SK-N-SH (cell line): ENCODE measurements around the gene ELAPOR1. TPM values are rescaled to one million over a fixed set of nuclear protein-coding genes. Genes with fewer than 3 reads are reported as not detected.

ENCODE experiments used
- CTCF ChIA-PET: fragments of 300-600, 350-600 bp; formaldehyde crosslinking; extraction: SDS; loops from one replicate; lab custom pipeline; 2021; lab: Yijun Ruan, JAX
- POLR2A ChIA-PET: fragments of 350-600 bp; sonication (Branson Sonifier 250); formaldehyde crosslinking; extraction: SDS; loops from one replicate; lab custom pipeline; 2020; ENCODE audit warnings: antibody characterized with exemption, inconsistent platforms; lab: Yijun Ruan, JAX
- DNase-seq: peaks from one replicate; pipeline ENCODE4 v3.0.0; 2012
- H2AFZ ChIP-seq: fragments of 200-600 bp; sonication (generic); 2 replicates; pipeline ENCODE4 v1.8.1; 2016; ENCODE audit warnings: antibody characterized with exemption, mild to moderate bottlenecking, low read depth
- H3F3A ChIP-seq: fragments of 200-600 bp; sonication (generic); replicated peaks from 2 replicates; pipeline ENCODE3; 2016; ENCODE audit warnings: antibody characterized with exemption, mild to moderate bottlenecking; ENCODE audit not compliant: insufficient read depth
- H3K27ac ChIP-seq, 2 experiments: fragments of 200-500 bp in 1 of 2; fragments of 200-600 bp in 1 of 2; sonication (Bioruptor generic) in 1 of 2; sonication (generic), shearing (Covaris generic) in 1 of 2; 2 replicates each; pipeline versions ENCODE4 v1.5.1 to v1.6.1; 2014 to 2016; ENCODE audit warnings: low read depth in 2 of 2, inconsistent platforms in 1 of 2, low read length in 1 of 2, mild to moderate bottlenecking in 1 of 2, mixed read lengths in 1 of 2
- H3K27me3 ChIP-seq: fragments of 200-600 bp; sonication (generic), shearing (Covaris generic); 2 replicates; pipeline ENCODE4 v1.6.1; 2016; ENCODE audit warnings: mixed run types; ENCODE audit not compliant: insufficient read depth
- H3K36me3 ChIP-seq, 2 experiments: fragments of 200-500 bp in 1 of 2; fragments of 200-600 bp in 1 of 2; sonication (Bioruptor generic) in 1 of 2; sonication (generic) in 1 of 2; replicated peaks in 1 of 2; 2 replicates each; pipeline versions ENCODE3 to v1.5.1; 2014 to 2016; ENCODE audit warnings: low read length in 1 of 2, mild to moderate bottlenecking in 1 of 2; ENCODE audit not compliant: insufficient read depth in 2 of 2, control insufficient read depth in 1 of 2
- H3K4me1 ChIP-seq, 2 experiments: fragments of 200-500 bp in 1 of 2; fragments of 200-600 bp in 1 of 2; sonication (Bioruptor generic) in 1 of 2; sonication (generic), shearing (Covaris generic) in 1 of 2; 2 replicates each; pipeline versions ENCODE4 v1.5.1 to v1.6.1; 2014 to 2016; ENCODE audit warnings: low read depth in 1 of 2, low read length in 1 of 2, mixed run types in 1 of 2; ENCODE audit not compliant: insufficient read depth in 2 of 2, control insufficient read depth in 1 of 2
- H3K4me2 ChIP-seq: fragments of 200-600 bp; sonication (generic), shearing (Covaris generic); 2 replicates; pipeline ENCODE4 v1.6.1; 2017; ENCODE audit warnings: mixed run types
- H3K4me3 ChIP-seq, 2 experiments: fragments of 200-500 bp in 1 of 2; fragments of 200-600 bp in 1 of 2; sonication (Bioruptor generic) in 1 of 2; sonication (generic), shearing (Covaris generic) in 1 of 2; 2 replicates each; pipeline versions ENCODE4 v1.5.1 to v1.8.1; 2014 to 2016; ENCODE audit warnings: low read depth in 2 of 2, inconsistent platforms in 1 of 2, low read length in 1 of 2, mild to moderate bottlenecking in 1 of 2, mixed read lengths in 1 of 2, moderate library complexity in 1 of 2
- H3K79me2 ChIP-seq: fragments of 200-600 bp; sonication (generic); 2 replicates; pipeline ENCODE4 v1.8.1; 2017; ENCODE audit warnings: mild to moderate bottlenecking; ENCODE audit not compliant: insufficient read depth
- H3K9ac ChIP-seq: fragments of 200-600 bp; sonication (generic); 2 replicates; pipeline ENCODE4 v1.6.1; 2017; ENCODE audit warnings: mixed run types
- H3K9me2 ChIP-seq: fragments of 200-600 bp; sonication (generic); 2 replicates; pipeline ENCODE4 v1.6.1; 2017; ENCODE audit warnings: mixed run types
- H3K9me3 ChIP-seq: fragments of 200-600 bp; sonication (generic); 2 replicates; pipeline ENCODE4 v1.6.1; 2017; ENCODE audit warnings: mixed run types, mild to moderate bottlenecking, moderate library complexity
- H4K20me1 ChIP-seq: fragments of 200-600 bp; sonication (generic); 2 replicates; pipeline ENCODE4 v1.6.1; 2017; ENCODE audit warnings: mild to moderate bottlenecking, mixed run types; ENCODE audit not compliant: insufficient read depth
- CHD2 ChIP-seq: fragments of 150-350 bp; IDR thresholded peaks from 2 replicates; pipeline ENCODE4 v1.6.1; 2018; ENCODE audit warnings: low read length; ENCODE audit not compliant: partially characterized antibody
- CTCF ChIP-seq: fragments of 200-600 bp; sonication (generic); IDR thresholded peaks from 2 replicates; pipeline ENCODE4 v1.6.1; 2017; ENCODE audit warnings: antibody characterized with exemption, mild to moderate bottlenecking, moderate library complexity
- ELF1 ChIP-seq: IDR thresholded peaks from 2 replicates; pipeline ENCODE4 v1.4.0; 2012
- EP300 ChIP-seq, 2 experiments: IDR thresholded peaks; 2 replicates each; pipeline versions ENCODE4 v1.4.0 to v1.6.1; 2012; ENCODE audit warnings: borderline replicate concordance in 1 of 2, low read depth in 1 of 2, low read length in 1 of 2
- EZH2phosphoT487 ChIP-seq: fragments of 200-600 bp; sonication (generic); IDR thresholded peaks from 2 replicates; pipeline ENCODE4 v1.6.1; 2017; ENCODE audit warnings: low read depth, mixed run types, mild to moderate bottlenecking, antibody characterized with exemption, moderate library complexity, borderline replicate concordance
- FOXM1 ChIP-seq: IDR thresholded peaks from 2 replicates; pipeline ENCODE4 v1.4.0; 2012; ENCODE audit warnings: low read depth, mild to moderate bottlenecking
- MEF2A ChIP-seq: IDR thresholded peaks from 2 replicates; pipeline ENCODE4 v1.4.0; 2012; ENCODE audit warnings: low read depth, borderline replicate concordance
- MXI1 ChIP-seq: IDR thresholded peaks from 2 replicates; pipeline ENCODE4 v1.6.1; 2012; ENCODE audit warnings: mild to moderate bottlenecking, low read depth, low read length, improper control_type of control experiment
- PBX3 ChIP-seq: IDR thresholded peaks from 2 replicates; pipeline ENCODE4; 2012
- POLR2AphosphoS5 ChIP-seq: IDR thresholded peaks from 2 replicates; pipeline ENCODE4 v1.6.1; 2012; ENCODE audit warnings: low read depth, low read length
- RAD21 ChIP-seq: IDR thresholded peaks from 2 replicates; pipeline ENCODE4 v1.6.1; 2012; ENCODE audit warnings: mild to moderate bottlenecking, low read length
- RXRA ChIP-seq: IDR thresholded peaks from 2 replicates; pipeline ENCODE4 v1.4.0; 2012; ENCODE audit warnings: low read depth, mild to moderate bottlenecking, borderline replicate concordance
- SIN3A ChIP-seq: IDR thresholded peaks from 2 replicates; pipeline ENCODE4 v1.6.1; 2012; ENCODE audit warnings: low read depth, mild to moderate bottlenecking, low read length, moderate library complexity, borderline replicate concordance
- TAF1 ChIP-seq: IDR thresholded peaks from 2 replicates; pipeline ENCODE4 v1.6.1; 2012; ENCODE audit warnings: low read depth, mild to moderate bottlenecking, low read length, moderate library complexity, borderline replicate concordance
- USF2 ChIP-seq: fragments of 150-350 bp; IDR thresholded peaks from 2 replicates; pipeline ENCODE4 v1.6.1; 2017; ENCODE audit warnings: antibody characterized with exemption, low read length, low read depth, borderline replicate concordance
- ZBTB33 ChIP-seq: IDR thresholded peaks from 2 replicates; pipeline ENCODE4 v1.4.0; 2012; ENCODE audit warnings: low read depth, borderline replicate concordance
- WGBS: methylation state at CpG from one replicate; pipeline ENCODE4 v1.1.6; 2017; ENCODE audit warnings: low lambda C conversion rate; 5-methylcytosine and 5-hydroxymethylcytosine counted together
- polyA plus RNA-seq, 3 experiments: library from polyadenylated mRNA; depleted of rRNA; stranded (reverse); fragments of >200 nt; gene quantifications; 2 replicates each; pipeline ENCODE4 v1.2.3, GENCODE V29; 2012

ELAPOR1 gene
- polyA plus RNA-seq, 1 of the 3 experiments (the other 2 are of a cell fraction): 1.2 TPM

GRCh38 chr1:109089242-109090015 is 24.5 kb upstream of the ELAPOR1 start:
- no peak overlapping the region for H3K9ac ChIP-seq
- peak; percentile 55 for DNase-seq
- no peaks in the 10 kb centered on the region for H3K27me3 ChIP-seq
- TF ChIP-seq CHD2 (no peak), ZBTB33 (no peak), RAD21 (0 out of 2 replicates have a peak, but pooled peaks have one; percentile 8), RXRA (no peak), CTCF (peak; percentile 58)
- peaks cover 24% of the 10 kb centered on the region for H3F3A ChIP-seq
- 86% methylated on average over 31 of the region's 31 CpGs for WGBS
- peak overlapping the region; percentile 98; the same call in 1 of the 2 replicates for H2AFZ ChIP-seq
- peak overlapping the region; percentile 91 for H3K4me2 ChIP-seq
- no peak overlapping the region for H3K27ac ChIP-seq
- peaks cover 38% of the 10 kb centered on the region for H3K79me2 ChIP-seq
- peaks cover 4 to 5% of the 10 kb centered on the region in 2 experiments; a peak in 2 of 4 replicates for H3K4me1 ChIP-seq
- H4K20me1 ChIP-seq: no peaks in the 10 kb centered on the region; the same call in 1 of the 2 replicates
- H3K36me3 ChIP-seq: peaks cover 5 to 12% of the 10 kb centered on the region in 2 experiments
- no peaks in the 10 kb centered on the region for H3K9me3 ChIP-seq
- ChIA-PET POLR2A (interaction anchor here (0.9 to 1.8 kb wide), 3 partner anchors 10 to 16 kb away, joined by 4 to 8 read pairs (median 5); partner anchors contain the start of gene TAF13), CTCF (interaction anchor here (0.9 to 1.9 kb wide), 2 partner anchors 10 to 23 kb away, joined by 5 to 13 read pairs; a partner anchor contains a TSS)
- peak overlapping the region in 1 of 2 experiments; percentile 98; a peak in 2 of 4 replicates for H3K4me3 ChIP-seq
- no peaks in the 10 kb centered on the region for H3K9me2 ChIP-seq

GRCh38 chr1:109090196-109091077 is 23.5 kb upstream of the ELAPOR1 start, which contains the start of gene TMEM167B:
Gene TMEM167B (plus strand): TSS chr1:109090764. CDS start chr1:109090873, 109 bp downstream.
- no peaks in the 10 kb centered on the region for H3K9me2 ChIP-seq
- peaks cover 44% of the 10 kb centered on the region for H3K79me2 ChIP-seq
- peak within 1 kb of the TSS; percentile 98 for H2AFZ ChIP-seq
- ChIA-PET POLR2A (interaction anchor here (0.6 to 2.2 kb wide), 4 partner anchors 9 to 80 kb away, joined by 4 to 29 read pairs (median 6); partner anchors contain the start of gene TAF13), CTCF (interaction anchor here (1.1 to 2.6 kb wide), 4 partner anchors 9 to 174 kb away, joined by 3 to 20 read pairs (median 8); partner anchors contain the start of gene TAF13)
- no peaks in the 10 kb centered on the region for H3K27me3 ChIP-seq
- H3K27ac ChIP-seq: peak within 1 kb of the TSS; percentile 93 to 95
- peak within 1 kb of the TSS; percentile 77 to 98 for H3K4me3 ChIP-seq
- peaks cover 4 to 5% of the 10 kb centered on the region in 2 experiments; a peak in 2 of 4 replicates for H3K4me1 ChIP-seq
- peak; percentile 87 for DNase-seq
- H3K4me2 ChIP-seq: peak within 1 kb of the TSS; percentile 91
- WGBS: 11% methylated on average over 61 of the region's 67 CpGs
- no peaks in the 10 kb centered on the region for H3K9me3 ChIP-seq
- peaks cover 12 to 15% of the 10 kb centered on the region in 2 experiments for H3K36me3 ChIP-seq
- H3K9ac ChIP-seq: peak within 1 kb of the TSS; percentile 92
- peaks cover 24% of the 10 kb centered on the region for H3F3A ChIP-seq
- H4K20me1 ChIP-seq: no peaks in the 10 kb centered on the region; the same call in 1 of the 2 replicates
- TF ChIP-seq CHD2 (peak; percentile 83), EZH2phosphoT487 (no peak), PBX3 (no peak), EP300 (IDR thresholded peaks at IDR 0.05; ENCODE audit: borderline replicate concordance in 1 of 2, low read depth in 1 of 2, low read length in 1 of 2) (no peak), MXI1 (0 out of 2 replicates have a peak, but pooled peaks have one; percentile 27), MEF2A (no peak), POLR2AphosphoS5 (peak; percentile 59; the same call in 1 of the 2 replicates), SIN3A (peak; percentile 87; the same call in 1 of the 2 replicates), ELF1 (peak; percentile 84), USF2 (no peak), FOXM1 (no peak), TAF1 (peak; percentile 88)
